H9 (cell line): ENCODE results near the gene DDX24. TPM values are rescaled to one million over a fixed set of nuclear protein-coding genes. Genes with fewer than 3 reads are reported as not detected.
A peak's percentile ranks its signal among the peaks of the same experiment; 100 is the strongest.

ENCODE experiments used
- DNase-seq: peaks from one replicate; pipeline ENCODE4 v3.0.0-alpha.2; 2017
- H2AFZ ChIP-seq: one replicate; pipeline ENCODE4 v1.6.1; 2013; ENCODE audit warnings: mild to moderate bottlenecking, low read length, control low read depth, moderate library complexity
- H2AK5ac ChIP-seq: 2 replicates; pipeline ENCODE4 v1.6.1; 2013; ENCODE audit warnings: low read length, control low read depth, mixed read lengths; ENCODE audit not compliant: insufficient read length
- H2BK120ac ChIP-seq: one replicate; pipeline ENCODE4 v1.6.1; 2013; ENCODE audit warnings: low read depth, mild to moderate bottlenecking, low read length, control low read depth, inconsistent platforms; ENCODE audit not compliant: poor library complexity, severe bottlenecking
- H2BK12ac ChIP-seq: 2 replicates; pipeline ENCODE4 v1.6.1; 2013; ENCODE audit warnings: low read length, control low read depth, mixed read lengths, low read depth; ENCODE audit not compliant: insufficient read length
- H2BK15ac ChIP-seq: 2 replicates; pipeline ENCODE4 v1.6.1; 2013; ENCODE audit warnings: low read depth, low read length, control low read depth
- H2BK20ac ChIP-seq: one replicate; pipeline ENCODE4 v1.6.1; 2013; ENCODE audit warnings: low read depth, mild to moderate bottlenecking, low read length, control low read depth, inconsistent platforms; ENCODE audit not compliant: poor library complexity, severe bottlenecking
- H2BK5ac ChIP-seq: 2 replicates; pipeline ENCODE4 v1.6.1; 2013; ENCODE audit warnings: low read length, control low read depth, mixed read lengths; ENCODE audit not compliant: insufficient read length
- H3K14ac ChIP-seq: 2 replicates; pipeline ENCODE4 v1.6.1; 2013; ENCODE audit warnings: low read length, control low read depth; ENCODE audit not compliant: insufficient read depth
- H3K18ac ChIP-seq: 2 replicates; pipeline ENCODE4 v1.6.1; 2013; ENCODE audit warnings: low read depth, mild to moderate bottlenecking, mixed read lengths, low read length, control low read depth; ENCODE audit not compliant: insufficient read length
- H3K23ac ChIP-seq: 2 replicates; pipeline ENCODE4 v1.6.1; 2013; ENCODE audit warnings: low read length, control low read depth, mixed read lengths, low read depth; ENCODE audit not compliant: insufficient read length
- H3K23me2 ChIP-seq: 2 replicates; pipeline ENCODE4 v1.6.1; 2013; ENCODE audit warnings: low read depth, mild to moderate bottlenecking, mixed read lengths, low read length, control low read depth; ENCODE audit not compliant: insufficient read length, poor library complexity, severe bottlenecking
- H3K27ac ChIP-seq: 2 replicates; pipeline ENCODE4 v1.5.1; 2013; ENCODE audit warnings: low read length, control low read depth, mixed read lengths, low read depth; ENCODE audit not compliant: insufficient read length
- H3K27me3 ChIP-seq: 2 replicates; pipeline ENCODE4 v1.6.1; 2013; ENCODE audit warnings: low read length, control low read depth, inconsistent platforms; ENCODE audit not compliant: insufficient read depth
- H3K4ac ChIP-seq: 2 replicates; pipeline ENCODE4 v1.6.1; 2013; ENCODE audit warnings: low read depth, mild to moderate bottlenecking, control low read depth, inconsistent platforms, low read length, moderate library complexity
- H3K4me1 ChIP-seq: 2 replicates; pipeline ENCODE4 v1.6.1; 2013; ENCODE audit warnings: low read length, control low read depth, inconsistent platforms; ENCODE audit not compliant: insufficient read depth
- H3K4me2 ChIP-seq: 2 replicates; pipeline ENCODE4 v1.6.1; 2013; ENCODE audit warnings: low read length, control low read depth, mixed read lengths; ENCODE audit not compliant: insufficient read length, insufficient read depth
- H3K56ac ChIP-seq: 2 replicates; pipeline ENCODE4 v1.6.1; 2013; ENCODE audit warnings: low read depth, mild to moderate bottlenecking, mixed read lengths, low read length, control low read depth; ENCODE audit not compliant: insufficient read length
- H3K79me1 ChIP-seq: 2 replicates; pipeline ENCODE4 v1.6.1; 2013; ENCODE audit warnings: low read depth, mild to moderate bottlenecking, moderate library complexity, low read length, control low read depth, inconsistent platforms; ENCODE audit not compliant: insufficient read depth, poor library complexity, severe bottlenecking
- H3K79me2 ChIP-seq: 2 replicates; pipeline ENCODE4 v1.6.1; 2013; ENCODE audit warnings: low read length, control low read depth, inconsistent platforms; ENCODE audit not compliant: insufficient read depth
- H3K9ac ChIP-seq: 2 replicates; pipeline ENCODE4 v1.6.1; 2013; ENCODE audit warnings: low read length, control low read depth, mixed read lengths; ENCODE audit not compliant: insufficient read length; ENCODE audit errors: extremely low read depth
- H3K9me3 ChIP-seq: one replicate; pipeline ENCODE4 v1.6.1; 2013; ENCODE audit warnings: low read depth, low read length, inconsistent platforms; ENCODE audit not compliant: control insufficient read depth
- H3T11ph ChIP-seq: one replicate; pipeline ENCODE4 v1.6.1; 2013; ENCODE audit warnings: mild to moderate bottlenecking, low read length, control low read depth, inconsistent platforms
- H4K20me1 ChIP-seq: one replicate; pipeline ENCODE4 v1.6.1; 2013; ENCODE audit not compliant: control insufficient read depth, insufficient read length, insufficient read depth
- H4K5ac ChIP-seq: 2 replicates; pipeline ENCODE4 v1.6.1; 2013; ENCODE audit warnings: low read depth, mild to moderate bottlenecking, mixed read lengths, low read length, control low read depth; ENCODE audit not compliant: insufficient read length
- H4K8ac ChIP-seq: replicated peaks from 2 replicates; pipeline ENCODE4 v1.6.1; 2013; ENCODE audit warnings: low read length, control low read depth, mixed read lengths, low read depth; ENCODE audit not compliant: insufficient read length
- H4K91ac ChIP-seq: 2 replicates; pipeline ENCODE4 v1.6.1; 2013; ENCODE audit warnings: low read depth, mild to moderate bottlenecking, moderate library complexity, mixed read lengths, low read length, control low read depth; ENCODE audit not compliant: insufficient read length
- H3K27ac Mint-ChIP-seq, 3 experiments: 2 replicates in 2 of 3; 3 replicates in 1 of 3; pipeline ENCODE4 v1.8.0; 2020 to 2021; ENCODE audit warnings: mixed read lengths in 3 of 3, mild to moderate bottlenecking in 1 of 3, moderate library complexity in 1 of 3
- H3K27me3 Mint-ChIP-seq: 2 replicates; pipeline ENCODE4 v1.8.0; 2021; ENCODE audit warnings: low read depth, mild to moderate bottlenecking, moderate library complexity, mixed read lengths
- H3K36me3 Mint-ChIP-seq, 3 experiments: 2 replicates in 2 of 3; 3 replicates in 1 of 3; pipeline ENCODE4 v1.8.0; 2020 to 2021; ENCODE audit warnings: low read depth in 3 of 3, mixed read lengths in 3 of 3; ENCODE audit not compliant: insufficient read depth in 1 of 3
- H3K4me1 Mint-ChIP-seq, 2 experiments: 2 replicates each; pipeline ENCODE4 v1.8.0; 2020; ENCODE audit warnings: mixed read lengths in 2 of 2
- H3K4me3 Mint-ChIP-seq, 2 experiments: 2 replicates in 1 of 2; 3 replicates in 1 of 2; pipeline ENCODE4 v1.8.0; 2020 to 2021; ENCODE audit warnings: mild to moderate bottlenecking in 2 of 2, mixed read lengths in 2 of 2, moderate library complexity in 1 of 2
- H3K9me3 Mint-ChIP-seq, 2 experiments: 2 replicates in 1 of 2; 3 replicates in 1 of 2; pipeline ENCODE4 v1.8.0; 2020; ENCODE audit warnings: mild to moderate bottlenecking in 2 of 2, mixed read lengths in 2 of 2, moderate library complexity in 1 of 2
- CTCF ChIP-seq: fragments of 200-600 bp; sonication (generic); conservative IDR thresholded peaks from 3 replicates; pipeline ENCODE4 v1.8.0; 2021; ENCODE audit warnings: antibody characterized with exemption, mild to moderate bottlenecking
- WGBS: extraction: QIAGEN DNeasy Blood & Tissue Kit; methylation state at CpG from one replicate; pipeline ENCODE4 v1.1.7; 2013; ENCODE audit warnings: missing lambda C conversion rate, low lambda C conversion rate, mixed read lengths; ENCODE audit not compliant: insufficient read length; ENCODE audit errors: extremely low coverage; 5-methylcytosine and 5-hydroxymethylcytosine counted together
- total RNA-seq: library from RNA; stranded (reverse); gene quantifications from 2 replicates; pipeline ENCODE4 v1.2.1, GENCODE V29; 2021

DDX24 gene
- total RNA-seq, 1 experiment from 2014 or later, result 172 TPM

GRCh38 chr14:94022532-94023411 is 58.2 kb downstream of the DDX24 start:
- H3K56ac ChIP-seq, result no peak overlapping the region
- no peaks in the 10 kb centered on the region for H3K79me2 ChIP-seq
- Mint-ChIP-seq H3K9me3 (no peaks in the 10 kb centered on the region; a peak in 1 of 5 replicates), H3K27me3 (peaks cover 10% of the 10 kb centered on the region), H3K4me1 (peaks cover 25 to 53% of the 10 kb centered on the region in 2 experiments), H3K36me3 (no peaks in the 10 kb centered on the region), H3K4me3 (no peak overlapping the region), H3K27ac (peak overlapping the region in 2 of 3 experiments; percentile 54 to 64; a peak in 3 of 7 replicates)
- H2BK15ac ChIP-seq, result no peak overlapping the region
- H3K18ac ChIP-seq, result peak overlapping the region; percentile 19
- H3K9ac ChIP-seq, result no peak overlapping the region
- no peaks in the 10 kb centered on the region for H3K9me3 ChIP-seq
- WGBS, result no CpG with 5 or more reads among the region's 10 CpGs
- DNase-seq, result no peak
- no peaks in the 10 kb centered on the region for H3K27me3 ChIP-seq
- no peak overlapping the region for H4K91ac ChIP-seq
- H3K23me2 ChIP-seq, result no peaks in the 10 kb centered on the region
- H3T11ph ChIP-seq, result no peak overlapping the region
- H3K4ac ChIP-seq, result no peak overlapping the region
- H2AFZ ChIP-seq, result peak overlapping the region; percentile 49
- no peak overlapping the region for H2BK12ac ChIP-seq
- H4K20me1 ChIP-seq, result no peaks in the 10 kb centered on the region
- no peak overlapping the region for H3K14ac ChIP-seq
- H3K79me1 ChIP-seq, result no peaks in the 10 kb centered on the region
- H3K4me2 ChIP-seq, result no peak overlapping the region
- no peak overlapping the region for H2BK5ac ChIP-seq
- H3K4me1 ChIP-seq, result no peaks in the 10 kb centered on the region; the same call in 1 of the 2 replicates
- no peak overlapping the region for H3K27ac ChIP-seq
- no peak overlapping the region for H2AK5ac ChIP-seq
- no peak overlapping the region for H3K23ac ChIP-seq
- no peak overlapping the region for H4K5ac ChIP-seq
- H2BK120ac ChIP-seq, result no peak overlapping the region
- TF ChIP-seq CTCF, result no peak
- H2BK20ac ChIP-seq, result no peak overlapping the region
- H4K8ac ChIP-seq, result no peak overlapping the region
